ENCODE results near the gene RASA4B.
A peak's percentile ranks its signal among the peaks of the same experiment; 100 is the strongest.

The RASA4B gene

GRCh38 chr7:102449136-102449535 is 68.4 kb downstream of the RASA4B start:
- Histone ChIP-seq H3K4me3 (ENCODE audit: low read length in 2 of 2) (no peak overlapping the region), H3K4ac (ENCODE audit: low read length) (no peak overlapping the region), H3K4me1 (ENCODE audit: control insufficient read depth in 2 of 2, insufficient read depth in 1 of 2, low read depth in 1 of 2, low read length in 2 of 2) (peaks cover 5 to 7% of the 10 kb centered on the region in 2 donors), H3K23ac (ENCODE audit: low read depth, low read length, poor library complexity) (no peak overlapping the region), H4K91ac (ENCODE audit: low read depth, low read length, poor library complexity) (no peak overlapping the region), H3K4me2 (ENCODE audit: insufficient read depth, low read length, poor library complexity, severe bottlenecking) (no peak overlapping the region), H2BK15ac (ENCODE audit: low read length) (no peak overlapping the region), H3K18ac (ENCODE audit: low read length) (no peak overlapping the region), H2BK12ac (ENCODE audit: low read length) (no peak overlapping the region), H3K27me3 (ENCODE audit: control insufficient read depth in 3 of 3, insufficient read depth in 3 of 3, low read depth in 1 of 3, low read length in 3 of 3) (no peaks in the 10 kb centered on the region), H2BK120ac (ENCODE audit: low read depth, low read length) (no peak overlapping the region), H2BK5ac (ENCODE audit: low read length) (no peak overlapping the region), H3K14ac (ENCODE audit: low read length) (no peak overlapping the region), H4K8ac (ENCODE audit: low read depth, low read length) (no peak overlapping the region), H3K27ac (replicated peaks; ENCODE audit: low read length) (no peak overlapping the region), H3K79me1 (ENCODE audit: low read depth, low read length) (no peaks in the 10 kb centered on the region), H3K9me3 (replicated peaks in 1 of 2; ENCODE audit: control insufficient read depth in 2 of 2, insufficient read depth in 1 of 2, low read depth in 1 of 2, low read length in 2 of 2) (no peaks in the 10 kb centered on the region), H2AFZ (ENCODE audit: low read length) (no peak overlapping the region), H3K36me3 (replicated peaks in 1 of 2; ENCODE audit: control insufficient read depth in 2 of 2, insufficient read depth in 2 of 2, low read length in 2 of 2) (peaks cover 14 to 40% of the 10 kb centered on the region in 2 donors), H2AK5ac (ENCODE audit: low read depth, low read length) (no peak overlapping the region), H3K9ac (ENCODE audit: low read depth, low read length, poor library complexity) (no peak overlapping the region)
- no CpG with 5 or more reads among the region's 15 CpGs for WGBS, 2 donors (ENCODE audit: extremely low coverage in 2 of 2, insufficient read length in 2 of 2, insufficient replicate concordance in 1 of 2)
- no peak for DNase-seq (ENCODE audit: low spot score)

GRCh38 chr7:102447311-102447710 is 70.3 kb downstream of the RASA4B start:
- no peaks in the 10 kb centered on the region for H3K79me1 ChIP-seq (ENCODE audit: low read depth, low read length)
- H3K23ac ChIP-seq (ENCODE audit: low read depth, low read length, poor library complexity) = no peak overlapping the region
- no peak overlapping the region for H2AFZ ChIP-seq (ENCODE audit: low read length)
- no peak overlapping the region for H2BK5ac ChIP-seq (ENCODE audit: low read length)
- H4K91ac ChIP-seq (ENCODE audit: low read depth, low read length, poor library complexity) = no peak overlapping the region
- no peak overlapping the region for H2BK15ac ChIP-seq (ENCODE audit: low read length)
- no peak overlapping the region for H3K4me2 ChIP-seq (ENCODE audit: insufficient read depth, low read length, poor library complexity, severe bottlenecking)
- no peak overlapping the region for H2BK12ac ChIP-seq (ENCODE audit: low read length)
- H3K4me3 ChIP-seq (ENCODE audit: low read length in 2 of 2) = no peak overlapping the region
- H3K9me3 ChIP-seq (replicated peaks in 1 of 2; ENCODE audit: control insufficient read depth in 2 of 2, insufficient read depth in 1 of 2, low read depth in 1 of 2, low read length in 2 of 2) = no peaks in the 10 kb centered on the region
- H3K9ac ChIP-seq (ENCODE audit: low read depth, low read length, poor library complexity) = no peak overlapping the region
- peaks cover 14 to 45% of the 10 kb centered on the region in 2 donors for H3K36me3 ChIP-seq (replicated peaks in 1 of 2; ENCODE audit: control insufficient read depth in 2 of 2, insufficient read depth in 2 of 2, low read length in 2 of 2)
- H2AK5ac ChIP-seq (ENCODE audit: low read depth, low read length) = no peak overlapping the region
- H3K18ac ChIP-seq (ENCODE audit: low read length) = no peak overlapping the region
- H3K27ac ChIP-seq (replicated peaks; ENCODE audit: low read length) = no peak overlapping the region
- no peak overlapping the region for H3K14ac ChIP-seq (ENCODE audit: low read length)
- H2BK120ac ChIP-seq (ENCODE audit: low read depth, low read length) = no peak overlapping the region
- no peaks in the 10 kb centered on the region for H3K27me3 ChIP-seq (ENCODE audit: control insufficient read depth in 3 of 3, insufficient read depth in 3 of 3, low read depth in 1 of 3, low read length in 3 of 3)
- H3K4me1 ChIP-seq (ENCODE audit: control insufficient read depth in 2 of 2, insufficient read depth in 1 of 2, low read depth in 1 of 2, low read length in 2 of 2) = peaks cover 5 to 7% of the 10 kb centered on the region in 2 donors
- no peak overlapping the region for H4K8ac ChIP-seq (ENCODE audit: low read depth, low read length)
- whole genome bisulfite sequencing, 2 donors (ENCODE audit: extremely low coverage in 2 of 2, insufficient read length in 2 of 2, insufficient replicate concordance in 1 of 2) = no CpG with 5 or more reads among the region's 14 CpGs
- H3K4ac ChIP-seq (ENCODE audit: low read length) = no peak overlapping the region
- no peak for DNase-seq (ENCODE audit: low spot score)

GRCh38 chr7:102446387-102447156 is 71.0 kb downstream of the RASA4B start:
- Histone ChIP-seq H2BK120ac (ENCODE audit: low read depth, low read length) (no peak overlapping the region), H3K9me3 (replicated peaks in 1 of 2; ENCODE audit: control insufficient read depth in 2 of 2, insufficient read depth in 1 of 2, low read depth in 1 of 2, low read length in 2 of 2) (no peaks in the 10 kb centered on the region), H3K14ac (ENCODE audit: low read length) (peak overlapping the region; percentile 14), H3K36me3 (replicated peaks in 1 of 2; ENCODE audit: control insufficient read depth in 2 of 2, insufficient read depth in 2 of 2, low read length in 2 of 2) (peaks cover 17 to 52% of the 10 kb centered on the region in 2 donors), H2BK5ac (ENCODE audit: low read length) (no peak overlapping the region), H3K9ac (ENCODE audit: low read depth, low read length, poor library complexity) (no peak overlapping the region), H3K79me1 (ENCODE audit: low read depth, low read length) (no peaks in the 10 kb centered on the region), H3K4me1 (ENCODE audit: control insufficient read depth in 2 of 2, insufficient read depth in 1 of 2, low read depth in 1 of 2, low read length in 2 of 2) (peaks cover 3% of the 10 kb centered on the region in 2 donors), H2BK12ac (ENCODE audit: low read length) (no peak overlapping the region), H3K4me3 (ENCODE audit: low read length in 2 of 2) (no peak overlapping the region), H2AFZ (ENCODE audit: low read length) (no peak overlapping the region), H3K27ac (replicated peaks; ENCODE audit: low read length) (no peak overlapping the region), H4K91ac (ENCODE audit: low read depth, low read length, poor library complexity) (no peak overlapping the region), H3K4me2 (ENCODE audit: insufficient read depth, low read length, poor library complexity, severe bottlenecking) (no peak overlapping the region), H2BK15ac (ENCODE audit: low read length) (no peak overlapping the region), H3K23ac (ENCODE audit: low read depth, low read length, poor library complexity) (peak overlapping the region; percentile 47), H3K27me3 (ENCODE audit: control insufficient read depth in 3 of 3, insufficient read depth in 3 of 3, low read depth in 1 of 3, low read length in 3 of 3) (no peaks in the 10 kb centered on the region), H4K8ac (ENCODE audit: low read depth, low read length) (no peak overlapping the region), H3K18ac (ENCODE audit: low read length) (no peak overlapping the region), H2AK5ac (ENCODE audit: low read depth, low read length) (no peak overlapping the region), H3K4ac (ENCODE audit: low read length) (no peak overlapping the region)
- no peak for DNase-seq (ENCODE audit: low spot score)
- WGBS, 2 donors (ENCODE audit: extremely low coverage in 2 of 2, insufficient read length in 2 of 2, insufficient replicate concordance in 1 of 2) = no CpG with 5 or more reads among the region's 41 CpGs

- no peaks in the 10 kb centered on the region for H3K27me3 ChIP-seq (ENCODE audit: control insufficient read depth in 3 of 3, insufficient read depth in 3 of 3, low read depth in 1 of 3, low read length in 3 of 3)
- no CpG with 5 or more reads among the region's 2 CpGs for WGBS, 2 donors (ENCODE audit: extremely low coverage in 2 of 2, insufficient read length in 2 of 2, insufficient replicate concordance in 1 of 2)
- H3K4me3 ChIP-seq (ENCODE audit: low read length in 2 of 2) = no peak overlapping the region
- H2AFZ ChIP-seq (ENCODE audit: low read length) = no peak overlapping the region
- H4K91ac ChIP-seq (ENCODE audit: low read depth, low read length, poor library complexity) = no peak overlapping the region
- no peak overlapping the region for H4K8ac ChIP-seq (ENCODE audit: low read depth, low read length)
- H2BK120ac ChIP-seq (ENCODE audit: low read depth, low read length) = no peak overlapping the region
- no peak overlapping the region for H2BK15ac ChIP-seq (ENCODE audit: low read length)
- no peak overlapping the region for H3K18ac ChIP-seq (ENCODE audit: low read length)
- no peak overlapping the region for H3K4ac ChIP-seq (ENCODE audit: low read length)
- no peak overlapping the region for H3K23ac ChIP-seq (ENCODE audit: low read depth, low read length, poor library complexity)
- DNase-seq (ENCODE audit: low spot score) = no peak
- H3K36me3 ChIP-seq (replicated peaks in 1 of 2; ENCODE audit: control insufficient read depth in 2 of 2, insufficient read depth in 2 of 2, low read length in 2 of 2) = peaks cover 18 to 61% of the 10 kb centered on the region in 2 donors
- no peaks in the 10 kb centered on the region for H3K79me1 ChIP-seq (ENCODE audit: low read depth, low read length)
- H3K14ac ChIP-seq (ENCODE audit: low read length) = no peak overlapping the region
- no peaks in the 10 kb centered on the region for H3K9me3 ChIP-seq (replicated peaks in 1 of 2; ENCODE audit: control insufficient read depth in 2 of 2, insufficient read depth in 1 of 2, low read depth in 1 of 2, low read length in 2 of 2)
- H3K4me1 ChIP-seq (ENCODE audit: control insufficient read depth in 2 of 2, insufficient read depth in 1 of 2, low read depth in 1 of 2, low read length in 2 of 2) = no peaks in the 10 kb centered on the region
- no peak overlapping the region for H2BK5ac ChIP-seq (ENCODE audit: low read length)
- H2BK12ac ChIP-seq (ENCODE audit: low read length) = no peak overlapping the region
- no peak overlapping the region for H3K9ac ChIP-seq (ENCODE audit: low read depth, low read length, poor library complexity)
- no peak overlapping the region for H3K4me2 ChIP-seq (ENCODE audit: insufficient read depth, low read length, poor library complexity, severe bottlenecking)
- H2AK5ac ChIP-seq (ENCODE audit: low read depth, low read length) = no peak overlapping the region
- no peak overlapping the region for H3K27ac ChIP-seq (replicated peaks; ENCODE audit: low read length)
Observed at GRCh38 chr7:102445674-102446071, 71.9 kb downstream of the RASA4B start.
